Retina (tissue), 1 donor: ENCODE results near the gene CDH10.

Experiments used
- DNase-seq: peaks from one replicate; pipeline ENCODE4 v3.0.0-alpha.2; 2016

CDH10 gene

GRCh38 chr5:24475101-24475500, 169.7 kb downstream of the CDH10 start:
- DNase-seq: no peak

GRCh38 chr5:24474685-24475084, 170.1 kb downstream of the CDH10 start:
- no peak for DNase-seq

- no peak for DNase-seq
Measured at GRCh38 chr5:24472518-24472917, 172.3 kb downstream of the CDH10 start.

- no peak for DNase-seq
Measured at GRCh38 chr5:24444414-24444813, 200.4 kb downstream of the CDH10 start.

GRCh38 chr5:24439465-24439864, 205.3 kb downstream of the CDH10 start:
- no peak for DNase-seq
